Femur (tissue), 1 donor: ENCODE results near the gene MBNL2.

Experiments used
- DNase-seq: peaks from one replicate; pipeline ENCODE4 v3.0.0-alpha.2; 2017

Gene MBNL2

DNA sequence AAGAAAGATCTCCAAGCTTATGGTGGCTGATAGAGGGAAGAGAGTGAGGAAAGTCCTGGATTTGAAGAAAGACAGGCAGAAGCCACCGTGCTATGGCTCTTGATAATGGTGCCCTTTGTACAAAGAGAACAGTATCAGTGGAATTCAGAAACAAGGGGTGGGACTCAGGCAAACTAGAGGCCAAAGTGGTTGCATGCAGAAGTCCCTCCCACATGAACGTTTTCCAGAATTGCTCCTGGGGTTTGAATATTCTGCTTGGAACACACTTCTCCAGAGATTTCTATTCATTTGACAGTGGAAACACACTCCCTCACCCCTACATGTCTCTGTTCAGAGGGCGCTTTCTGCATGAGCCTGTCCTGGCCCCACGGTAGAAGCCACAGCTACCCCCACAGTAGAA is 10.1 kb upstream of the MBNL2 start:
- no peak for DNase-seq

DNA sequence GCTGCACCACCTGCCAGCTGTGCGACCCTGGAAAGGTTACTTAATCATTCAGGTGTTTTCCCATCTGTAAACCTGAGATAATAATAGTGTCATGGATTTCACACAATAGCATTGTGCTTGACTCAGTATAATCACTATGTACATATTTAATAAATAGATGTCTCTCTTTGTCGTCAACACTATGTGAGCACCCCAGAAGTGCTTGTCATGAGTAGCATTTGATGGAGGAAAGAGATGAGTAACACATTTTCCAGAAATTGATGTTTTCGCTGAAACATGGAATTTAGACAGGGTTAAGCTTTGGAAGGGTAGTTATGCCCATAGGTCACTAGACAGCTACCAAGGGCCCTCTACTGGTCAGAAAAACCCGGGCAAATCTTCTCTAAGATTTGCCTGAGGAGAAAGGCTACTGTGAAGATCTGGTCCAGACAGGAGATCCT is 9.5 kb upstream of the MBNL2 start:
- no peak for DNase-seq

DNA sequence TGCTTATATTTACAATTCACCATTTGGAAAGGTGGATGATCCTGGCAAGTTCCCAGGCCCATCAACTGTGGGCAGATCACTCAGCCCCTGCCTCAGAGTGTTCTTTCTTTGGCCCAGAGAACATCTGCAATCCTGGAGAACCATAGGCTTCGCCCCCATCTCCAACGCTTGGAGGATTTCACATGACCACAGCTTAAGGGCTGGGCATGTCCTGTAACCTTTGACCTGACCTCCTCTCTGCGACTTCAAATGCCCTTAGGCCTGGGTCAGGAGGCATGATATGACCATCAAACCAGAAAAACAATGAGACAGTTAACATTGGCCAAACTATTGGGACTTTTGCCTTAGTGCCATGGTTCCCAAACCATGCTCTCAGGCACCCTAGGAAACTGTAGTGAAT is 7.2 kb upstream of the MBNL2 start:
- no peak for DNase-seq

DNA sequence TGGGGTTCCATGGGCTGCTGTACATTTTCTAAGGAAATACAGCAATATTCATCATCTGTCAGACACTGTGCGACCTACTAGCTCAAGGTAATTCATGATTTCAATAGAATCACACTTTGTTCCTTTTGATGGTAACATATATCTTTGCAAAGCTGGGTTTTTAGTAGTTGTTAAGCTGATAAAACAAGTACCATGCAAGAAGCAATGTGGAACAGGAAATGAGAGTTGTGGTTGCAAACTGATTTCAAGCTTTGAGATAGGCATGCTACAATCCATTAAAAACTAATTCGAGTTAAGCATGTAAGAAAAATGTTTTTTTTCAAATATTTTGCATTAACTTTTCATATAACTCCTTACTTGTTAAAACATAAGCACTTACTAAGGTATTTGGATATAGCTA is 6.8 kb upstream of the MBNL2 start:
- DNase-seq: no peak

DNA sequence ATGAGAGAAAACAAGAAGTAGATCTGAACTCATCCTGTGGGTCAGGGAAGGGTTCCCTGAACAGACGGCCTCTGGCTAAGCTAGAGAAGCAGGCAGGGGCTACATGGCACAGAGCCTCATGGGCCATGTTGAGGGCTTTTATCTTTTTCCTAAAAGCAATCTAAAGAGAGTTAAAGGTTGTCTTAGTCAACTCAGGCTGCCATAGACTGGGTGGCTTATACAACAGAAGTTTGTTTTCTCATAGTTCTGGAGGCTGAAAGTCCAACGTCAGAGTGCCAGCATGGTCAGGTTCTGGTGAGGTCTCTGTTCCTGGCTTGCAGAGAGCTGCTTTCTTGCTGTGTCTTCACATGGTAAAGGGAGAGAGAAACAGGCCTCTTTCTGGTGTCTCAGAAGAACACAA is 2.9 kb upstream of the MBNL2 start:
- DNase-seq: no peak

DNA sequence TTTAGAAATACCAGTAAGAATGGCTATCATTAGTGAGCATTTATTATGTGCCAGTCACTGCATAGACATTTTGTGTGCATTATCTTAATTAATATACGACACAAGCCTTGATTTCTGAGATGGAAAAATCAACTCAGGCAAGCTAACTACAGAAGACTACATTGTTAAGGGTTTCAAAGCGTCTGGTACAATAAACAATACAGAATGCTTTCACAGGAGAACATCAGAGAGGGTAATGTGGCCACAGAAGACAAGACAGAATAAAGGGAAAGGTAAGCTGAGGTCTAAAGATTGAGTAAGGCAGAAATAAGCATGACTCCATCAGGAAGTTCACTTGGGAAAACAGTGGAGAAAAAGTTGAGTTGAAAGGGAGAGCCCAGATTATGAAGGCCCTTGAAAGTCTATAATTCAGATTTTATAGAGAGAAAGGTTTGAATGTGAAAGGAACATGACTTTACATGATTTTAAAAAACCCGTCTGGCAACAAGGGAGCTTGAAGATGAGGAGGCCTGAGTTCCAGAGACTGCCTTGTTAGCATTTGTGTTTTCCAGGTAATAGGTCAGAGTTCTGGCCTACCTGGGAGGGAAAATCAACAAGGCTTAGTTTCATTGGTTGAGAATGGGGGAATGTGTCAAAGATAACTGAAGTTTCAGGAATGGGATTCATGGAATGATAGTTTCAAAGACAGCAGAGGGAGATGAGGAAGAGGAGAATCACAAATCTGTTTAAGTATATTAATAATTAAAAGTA is 1.8 kb upstream of the MBNL2 start:
- no peak for DNase-seq

DNA sequence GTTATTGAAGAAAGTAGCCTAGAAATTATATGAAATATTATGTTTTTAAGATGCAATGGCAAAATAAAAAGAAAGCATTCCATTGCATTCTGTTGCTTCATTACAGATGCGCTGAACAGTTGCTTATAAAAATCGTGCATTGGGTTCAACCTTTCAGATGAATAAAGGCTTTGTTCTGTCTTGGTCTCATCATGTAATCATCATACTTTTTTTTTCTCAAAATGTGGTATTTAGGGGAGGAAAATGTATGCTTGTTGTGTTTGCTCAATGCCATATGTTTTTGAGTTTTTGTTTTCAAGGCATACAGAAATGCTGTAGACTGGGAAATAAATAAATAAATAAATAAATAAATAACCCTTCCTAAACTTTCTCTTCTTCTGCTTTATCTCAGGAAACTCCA is 1.1 kb upstream of the MBNL2 start:
- DNase-seq: no peak

DNA sequence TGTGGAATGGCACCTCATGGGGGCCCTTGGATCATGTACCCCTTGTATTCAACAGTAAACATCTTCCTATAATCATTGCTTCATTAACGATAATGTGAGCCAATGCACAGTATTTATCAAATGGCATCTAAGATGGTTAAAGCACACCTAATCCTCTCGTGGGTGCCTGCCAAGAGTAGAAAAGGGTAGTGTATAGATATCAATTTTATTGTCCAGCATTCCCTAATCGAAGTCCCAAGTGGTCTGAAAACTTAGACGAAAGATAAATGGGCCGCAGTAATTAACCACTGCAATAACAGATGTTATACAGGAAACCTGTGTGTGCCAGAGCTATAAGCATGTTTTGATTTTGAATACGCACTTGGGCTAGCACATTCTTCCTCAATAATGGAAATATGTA is 667 bp upstream of the MBNL2 start:
- no peak for DNase-seq

DNA sequence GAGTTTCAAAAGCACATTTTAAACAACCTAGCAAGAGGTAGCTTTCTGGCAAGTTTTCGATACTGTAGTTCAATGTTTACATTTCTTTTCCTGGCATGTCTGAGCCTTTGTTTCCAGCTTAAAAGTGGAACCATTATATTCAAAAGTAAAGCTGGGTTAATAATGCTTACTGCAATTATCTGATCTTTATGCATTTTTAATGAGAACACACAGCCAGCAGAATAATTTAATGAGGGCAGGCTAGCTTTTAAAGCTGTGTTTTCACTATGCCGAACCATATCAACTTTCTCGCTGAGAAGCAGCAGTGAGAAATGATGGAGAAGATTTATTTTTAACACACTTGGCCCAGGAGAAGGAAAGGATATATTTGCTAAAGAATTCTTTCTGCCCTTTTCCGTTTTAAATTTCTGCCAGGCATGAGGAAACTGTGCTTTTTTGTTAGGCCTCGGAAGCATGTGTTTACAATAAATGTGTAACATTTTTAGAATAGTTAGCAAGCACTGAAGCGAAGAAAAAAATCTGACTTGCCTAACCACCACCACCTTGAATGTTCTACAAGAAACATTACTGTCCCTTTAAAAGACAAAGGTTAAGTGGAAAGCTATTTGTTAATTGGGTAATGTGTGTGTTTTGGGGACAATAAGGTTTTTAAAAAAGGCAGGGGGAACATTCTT is 1.0 kb downstream of the MBNL2 start:
- no peak for DNase-seq

DNA sequence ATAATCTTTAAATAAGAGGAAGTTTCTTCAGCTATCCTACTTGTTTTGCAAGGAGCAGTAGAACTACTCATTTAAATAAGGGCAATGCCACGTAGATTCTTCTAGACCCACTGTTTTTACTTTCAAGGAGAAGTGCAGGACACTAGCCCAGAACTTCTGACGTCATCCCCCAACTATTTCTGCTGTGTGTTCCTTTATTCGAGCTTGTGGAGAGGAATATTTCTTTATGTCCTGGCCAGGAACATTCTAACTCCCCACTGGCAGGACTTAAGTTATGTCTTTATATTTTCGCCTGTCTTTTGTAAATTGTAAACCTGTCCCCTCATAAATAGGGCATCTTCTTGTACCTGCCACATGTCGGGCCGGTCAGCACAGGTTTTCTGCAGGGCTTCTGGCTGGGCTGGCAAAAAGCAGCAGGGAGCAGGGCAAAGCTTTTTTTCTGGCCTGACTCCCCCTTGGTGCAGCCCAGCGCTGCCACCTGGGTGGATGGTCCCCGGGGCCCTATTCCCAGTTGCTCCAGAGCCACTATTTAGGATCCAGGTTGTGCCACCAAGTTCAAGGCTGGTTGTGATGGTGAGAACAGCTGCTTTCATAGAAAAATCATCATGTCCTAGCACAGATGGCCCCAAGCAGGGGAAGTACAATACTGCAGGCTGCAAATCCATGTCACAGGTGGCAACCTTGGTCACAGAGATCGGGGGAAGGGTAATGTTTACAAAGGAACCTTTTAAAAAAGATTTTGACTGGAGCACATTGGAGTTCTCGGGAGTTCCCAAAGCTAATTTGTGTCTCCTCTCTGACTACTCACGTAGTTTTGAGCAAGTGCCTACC is 1.8 kb downstream of the MBNL2 start:
- DNase-seq: peak; percentile 80

DNA sequence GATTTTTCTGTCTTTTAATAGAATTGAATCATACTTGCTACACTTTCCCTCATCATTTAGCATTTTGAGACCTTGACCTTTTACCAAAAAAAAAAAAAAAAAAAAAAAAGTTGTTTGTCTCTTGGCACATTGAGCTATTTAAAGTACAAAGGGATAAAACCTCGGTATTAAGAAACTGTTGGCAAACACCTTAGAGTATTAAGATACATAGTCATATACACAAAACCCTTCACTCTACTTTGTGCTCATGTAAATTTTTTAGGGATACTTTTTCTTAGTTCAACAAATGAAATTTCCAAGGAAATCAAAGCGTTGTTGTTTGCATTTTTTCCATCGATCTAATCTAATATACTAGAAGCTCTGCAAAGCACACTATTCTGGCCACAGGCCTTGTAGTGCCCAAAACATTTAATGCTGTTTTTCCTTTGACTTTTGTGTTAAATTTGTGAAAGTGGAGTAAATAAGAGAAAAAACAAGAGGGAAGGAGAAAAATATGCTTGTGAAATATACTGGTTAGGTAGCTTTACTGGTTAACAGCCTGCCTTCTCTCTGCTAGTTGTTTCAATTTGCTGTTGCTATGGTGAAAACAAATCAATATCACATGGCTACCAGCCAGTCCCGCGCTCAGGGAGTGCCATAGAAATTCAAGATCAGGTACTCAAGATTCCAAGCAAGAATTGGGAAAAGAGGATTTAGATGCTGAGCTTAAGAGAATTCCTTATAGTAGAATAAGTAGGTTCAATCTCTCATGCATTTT is 2.6 kb downstream of the MBNL2 start:
- DNase-seq: peak; percentile 80

DNA sequence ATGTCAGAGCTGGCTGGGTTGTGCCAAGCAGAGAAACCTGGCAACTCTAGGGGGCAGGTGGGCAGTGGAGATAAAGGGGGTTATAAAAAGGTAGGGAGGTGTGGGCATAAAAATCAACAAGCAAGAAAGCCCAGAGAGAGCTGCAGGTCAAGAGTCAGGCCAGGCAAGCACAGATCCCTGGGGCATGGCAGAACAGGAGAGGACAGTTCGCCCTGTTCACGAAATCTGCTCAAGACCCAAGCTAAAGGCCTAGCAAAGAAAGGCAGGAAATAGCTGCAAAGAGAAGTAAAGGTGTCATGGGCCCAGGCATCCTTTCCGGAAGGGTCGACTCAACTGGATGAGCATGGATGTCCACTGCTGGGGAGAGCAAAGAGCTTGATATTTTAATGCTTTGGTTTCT is 3.4 kb downstream of the MBNL2 start:
- DNase-seq: no peak

DNA sequence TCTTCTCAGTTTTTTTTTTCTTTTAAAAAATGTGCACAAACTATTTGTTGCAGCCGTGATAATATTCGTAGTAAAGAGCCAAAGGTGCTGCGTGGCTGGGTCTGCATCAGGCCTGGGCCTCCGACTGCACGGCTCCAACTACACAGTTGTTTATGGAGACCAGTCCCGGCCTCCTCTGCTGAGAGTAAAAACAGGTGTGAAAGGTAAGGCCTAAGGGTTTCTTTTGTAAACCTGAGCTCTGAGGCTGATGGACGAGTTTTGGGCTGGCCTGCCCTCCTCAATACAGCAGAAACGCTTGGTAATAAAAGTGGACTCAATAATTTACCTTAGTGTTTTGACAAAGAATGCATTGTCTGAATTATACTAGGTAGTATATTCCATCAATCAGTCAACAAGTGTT is 3.9 kb downstream of the MBNL2 start:
- no peak for DNase-seq

DNA sequence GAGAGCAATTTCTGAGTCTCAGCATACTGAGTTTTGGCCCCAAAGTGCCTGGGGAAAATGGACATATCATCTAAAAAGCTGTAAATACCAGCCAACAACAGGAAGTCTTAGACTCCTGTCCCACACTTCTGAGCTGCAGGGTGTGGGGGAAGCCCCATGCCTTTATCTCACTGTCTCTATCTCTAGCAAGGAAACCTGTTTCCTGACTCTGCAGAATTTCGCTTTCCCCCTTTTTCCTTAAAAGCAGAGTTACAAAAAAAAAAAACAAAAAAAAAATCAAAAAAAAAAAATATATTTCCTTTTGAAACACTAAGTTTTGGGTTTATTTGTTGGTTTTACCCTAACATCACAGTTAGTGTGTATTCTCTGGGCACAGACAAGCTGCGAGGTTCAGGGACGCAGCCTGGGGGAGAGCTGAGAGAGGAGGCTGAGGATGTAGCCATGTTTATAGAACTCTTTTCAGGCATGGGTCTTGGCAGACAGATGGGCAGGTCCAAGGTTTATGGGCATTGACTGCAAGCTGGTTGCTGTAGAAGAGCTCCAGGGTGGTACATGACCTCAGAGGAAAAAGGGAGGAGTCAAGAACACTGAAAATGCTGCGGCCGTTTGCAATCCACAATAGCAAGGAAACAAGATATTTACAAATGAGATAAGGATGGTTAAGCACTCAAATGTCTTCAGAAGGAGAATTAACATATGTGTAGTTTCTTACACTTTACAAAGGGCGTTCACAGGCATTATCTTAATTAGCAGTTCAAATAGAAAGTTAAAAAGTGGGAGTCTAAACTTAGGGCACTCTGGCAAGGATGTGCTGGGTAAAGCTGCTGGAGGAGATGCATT is 4.9 kb downstream of the MBNL2 start:
- DNase-seq: no peak

DNA sequence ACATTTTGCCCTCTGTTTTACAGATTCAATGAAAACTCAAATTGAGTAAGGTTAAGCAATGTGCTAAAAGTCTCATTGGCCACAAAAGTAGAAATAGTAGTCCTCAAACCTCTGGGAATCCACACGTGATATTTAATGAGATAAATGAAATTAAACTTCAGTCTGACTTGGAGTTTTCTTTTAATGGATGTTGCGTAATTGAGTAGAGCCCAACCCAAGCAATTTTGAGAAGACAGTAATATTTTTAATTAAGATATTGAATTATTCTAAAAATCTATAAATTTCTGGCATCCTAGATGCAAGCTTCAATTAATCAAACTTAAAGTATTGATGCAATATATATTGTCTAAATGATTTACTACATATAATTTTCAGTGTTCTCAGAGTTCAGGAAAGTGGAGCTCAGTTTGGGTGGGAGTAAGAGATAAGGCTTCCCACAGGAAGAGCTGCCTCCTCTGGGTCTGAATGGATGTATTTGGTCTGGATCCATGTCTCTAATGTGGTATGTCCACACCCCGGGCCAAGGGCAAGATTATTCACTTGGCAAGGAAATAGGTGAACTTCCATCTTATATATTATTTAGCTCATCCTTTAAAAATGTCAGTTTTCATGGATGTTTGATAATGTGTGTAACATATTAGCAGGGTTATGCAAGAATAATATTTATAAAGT is 6.9 kb downstream of the MBNL2 start:
- no peak for DNase-seq

DNA sequence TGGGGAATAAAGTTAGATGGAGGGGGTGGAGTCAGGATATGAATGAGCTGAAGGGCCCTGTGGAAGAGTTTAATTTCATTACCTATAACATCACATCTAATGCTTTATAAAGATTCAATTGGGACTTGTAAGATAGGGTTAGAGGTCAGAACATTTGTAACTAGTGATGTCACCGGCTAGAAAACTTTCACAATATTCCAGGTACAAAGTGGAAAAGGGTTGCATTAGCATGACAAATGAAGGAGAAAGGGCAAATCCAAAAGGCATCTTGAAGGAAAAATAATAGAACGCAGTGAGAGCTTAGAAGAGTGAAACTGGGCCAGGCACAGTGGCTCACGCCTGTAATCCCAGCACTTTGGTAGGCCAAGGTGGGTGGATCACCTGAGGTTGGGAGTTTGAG is 7.6 kb downstream of the MBNL2 start:
- no peak for DNase-seq

DNA sequence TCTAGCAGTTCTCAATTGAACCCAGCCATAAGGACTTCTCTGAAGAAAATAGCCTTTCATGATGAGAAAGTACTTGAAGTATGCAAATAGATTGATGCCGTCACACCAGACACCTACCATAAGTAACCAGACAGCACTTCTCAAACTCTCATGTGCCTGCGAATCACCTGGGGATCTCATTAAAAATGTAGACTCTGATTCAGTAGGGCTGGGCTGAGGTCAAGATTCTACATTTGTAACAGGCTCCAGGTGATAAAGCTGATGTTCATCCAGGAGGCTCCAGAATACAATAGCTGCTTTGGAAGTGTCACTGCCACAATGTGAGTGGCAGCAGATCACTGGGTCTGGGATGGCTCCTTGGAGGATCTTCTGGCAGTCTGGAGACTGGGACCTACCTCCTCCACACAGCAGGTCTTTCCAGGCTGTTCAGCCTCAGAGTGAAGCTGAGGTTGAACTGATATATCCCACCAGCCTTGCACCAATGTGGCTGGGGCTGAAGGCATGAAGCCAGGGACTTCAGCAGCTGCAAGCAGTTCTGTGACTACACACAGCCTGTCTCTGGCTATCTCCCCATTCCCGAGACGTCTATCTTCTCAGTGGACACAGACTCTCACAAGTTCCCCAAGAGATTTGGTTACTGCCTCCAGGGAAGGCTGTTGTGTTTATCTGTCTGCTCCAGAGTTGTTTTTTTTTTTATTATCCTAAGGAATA is 9.1 kb downstream of the MBNL2 start:
- DNase-seq: no peak

DNA sequence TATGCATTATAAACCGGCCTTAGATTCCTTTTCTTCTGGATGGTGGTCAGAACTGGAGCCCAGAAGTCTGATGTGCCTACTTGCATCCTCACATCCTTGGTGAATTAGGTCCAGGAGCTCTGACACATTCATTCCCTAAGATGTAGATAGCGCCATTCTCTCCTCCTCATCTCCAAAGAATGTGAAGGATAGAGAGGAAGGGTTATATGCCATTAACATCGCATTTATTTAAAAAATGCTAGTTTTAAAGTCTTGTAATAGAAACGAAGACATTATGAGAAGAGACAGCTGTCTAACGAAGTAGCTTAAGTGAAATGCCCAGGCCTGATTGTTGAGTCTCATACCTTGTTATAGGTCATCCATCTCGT is 9.7 kb downstream of the MBNL2 start:
- DNase-seq: no peak

DNA sequence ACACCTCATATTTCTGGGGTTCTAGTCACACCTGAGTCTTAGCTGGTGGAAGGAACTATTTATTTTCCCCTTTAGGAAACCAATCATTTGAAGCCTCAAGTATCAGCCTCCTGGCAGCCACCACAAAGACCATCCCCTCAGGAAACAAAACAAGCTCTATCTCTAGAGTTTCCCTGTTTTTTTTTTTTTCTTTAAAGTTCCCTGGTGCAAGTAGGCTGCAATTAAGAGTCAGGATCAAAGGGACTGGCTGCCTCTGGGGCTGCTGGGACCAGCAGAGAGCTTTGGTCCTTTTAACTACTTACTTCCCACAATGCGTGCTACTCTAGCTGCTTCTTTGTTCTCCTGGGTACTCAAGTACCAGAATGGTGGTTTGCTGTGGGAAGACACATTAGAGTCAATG is 11.4 kb downstream of the MBNL2 start:
- DNase-seq: no peak

DNA sequence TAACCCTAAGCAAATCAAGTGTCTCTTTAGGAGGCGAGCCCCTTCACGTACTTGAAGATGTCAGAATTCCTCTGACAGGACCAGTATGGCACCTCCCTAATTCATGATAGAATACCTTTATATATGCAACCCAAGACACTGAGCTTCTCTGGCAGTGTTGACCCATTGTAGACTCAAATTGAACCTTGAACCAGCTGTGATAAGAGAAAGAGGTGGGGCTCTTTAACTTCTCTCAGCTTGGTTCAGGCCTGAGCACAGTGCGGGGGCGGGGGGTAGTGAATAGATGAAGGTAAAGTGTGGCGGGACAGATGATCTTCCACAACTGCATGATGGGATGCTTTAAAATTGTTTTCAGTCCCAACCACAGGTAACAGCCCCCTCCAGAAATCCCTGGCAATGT is 12.1 kb downstream of the MBNL2 start:
- DNase-seq: no peak

DNA sequence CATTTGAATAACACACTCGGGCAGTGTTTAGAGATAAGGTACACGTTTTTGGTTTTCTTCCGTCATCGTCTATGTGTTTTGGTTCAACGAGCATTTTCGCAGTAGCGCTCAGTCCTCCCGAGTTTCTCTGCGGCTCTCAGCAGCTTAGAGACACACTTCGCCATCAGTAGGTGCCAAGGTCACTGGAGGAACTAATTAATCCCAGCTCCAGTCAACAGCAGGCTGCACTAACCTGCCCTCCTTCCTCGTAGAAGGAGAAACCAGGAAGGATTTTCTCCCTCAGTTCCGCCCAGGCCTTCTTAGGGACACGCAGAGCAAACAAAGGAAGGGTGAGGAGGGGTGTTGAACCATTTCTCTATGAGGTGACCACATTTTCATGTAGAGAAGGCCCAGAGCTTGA is 12.6 kb downstream of the MBNL2 start:
- DNase-seq: no peak
